ENCODE measurements around the gene PLEKHA7.
"Not testable (repeated sequence)": the region's sequence is repeated elsewhere in the genome, so short reads cannot be mapped to it uniquely, and the experiment has no call there.

PLEKHA7 gene

GRCh38 chr11:17008099-17008498 is 6.1 kb downstream of the PLEKHA7 start:
- in situ Hi-C loops (cut with HindIII; ENCODE audit: low sequenced_read_pairs): no loop called here

DNA sequence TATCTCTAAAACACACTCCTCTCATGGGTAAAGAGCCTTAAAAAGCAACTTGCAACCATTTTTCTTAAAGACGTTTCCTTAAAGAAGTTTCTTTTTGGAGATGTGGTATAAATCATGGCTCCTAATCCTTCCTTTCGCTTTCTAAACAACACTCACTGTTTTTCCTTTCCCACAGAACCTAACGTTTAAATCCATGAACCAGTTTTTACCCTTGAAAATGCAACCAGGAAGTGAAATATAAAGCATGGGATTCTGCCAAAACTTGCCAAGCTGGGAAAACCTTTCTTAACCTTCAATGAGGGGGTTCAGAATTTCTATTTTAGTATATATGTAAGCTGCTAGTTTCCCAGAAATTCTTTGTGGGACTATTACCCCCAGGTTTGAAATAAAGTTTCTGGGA is 8.6 kb downstream of the PLEKHA7 start:
- in situ Hi-C loops (cut with HindIII; ENCODE audit: low sequenced_read_pairs): no loop called here

DNA sequence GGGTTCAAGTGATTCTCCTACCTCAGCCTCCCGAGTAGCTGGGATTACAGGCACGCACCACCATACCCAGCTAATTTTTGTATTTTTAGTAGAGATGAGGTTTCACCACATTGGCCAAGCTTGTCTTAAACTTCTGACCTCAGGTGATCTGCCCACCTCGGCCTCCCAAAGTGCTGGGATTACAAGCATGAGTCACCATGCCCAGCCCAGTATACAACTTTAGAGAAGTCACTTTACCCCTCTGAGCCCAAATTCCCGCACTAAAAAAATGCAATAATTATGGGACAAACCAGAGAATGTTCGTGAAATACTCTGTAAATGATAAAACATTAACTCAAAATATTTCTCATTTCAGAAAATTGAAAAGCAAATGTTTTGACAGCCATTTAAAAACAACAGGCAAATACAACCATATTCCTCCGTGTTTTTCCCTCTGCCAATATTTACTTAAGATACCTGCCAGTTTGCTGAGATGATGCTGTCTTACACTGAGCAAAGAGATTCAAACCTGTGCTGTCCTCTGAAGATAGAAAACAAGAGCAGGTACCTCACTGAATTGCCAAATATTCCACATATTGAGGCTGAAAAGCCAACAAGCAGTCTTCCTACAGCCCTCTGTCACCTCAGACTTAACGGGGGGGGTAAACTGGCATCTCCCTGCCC is 9.6 kb downstream of the PLEKHA7 start:
- in situ Hi-C loops (cut with HindIII; ENCODE audit: low sequenced_read_pairs): no loop called here

GRCh38 chr11:17003426-17003825 is 10.8 kb downstream of the PLEKHA7 start:
- in situ Hi-C loops (cut with HindIII; ENCODE audit: low sequenced_read_pairs): no loop called here

DNA sequence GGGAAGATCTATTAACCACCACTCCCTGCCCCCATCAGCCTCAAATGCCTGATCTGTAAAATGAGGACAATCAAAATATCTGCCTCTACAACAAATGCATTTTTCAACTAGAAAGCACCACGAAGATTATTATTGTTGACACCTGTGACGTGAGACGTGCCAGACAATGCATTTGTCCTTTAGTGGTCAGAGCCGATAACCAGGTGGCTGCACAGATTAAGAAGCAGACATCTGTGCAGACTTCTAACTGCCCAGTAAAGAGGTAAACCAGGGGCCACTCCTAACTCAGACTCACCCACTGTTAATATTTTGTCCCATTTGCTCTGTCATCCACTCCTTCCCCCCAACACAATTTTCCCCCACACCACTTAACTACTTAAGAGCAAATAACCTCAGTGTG is 11.7 kb downstream of the PLEKHA7 start:
- in situ Hi-C loops (cut with HindIII; ENCODE audit: low sequenced_read_pairs): no loop called here

DNA sequence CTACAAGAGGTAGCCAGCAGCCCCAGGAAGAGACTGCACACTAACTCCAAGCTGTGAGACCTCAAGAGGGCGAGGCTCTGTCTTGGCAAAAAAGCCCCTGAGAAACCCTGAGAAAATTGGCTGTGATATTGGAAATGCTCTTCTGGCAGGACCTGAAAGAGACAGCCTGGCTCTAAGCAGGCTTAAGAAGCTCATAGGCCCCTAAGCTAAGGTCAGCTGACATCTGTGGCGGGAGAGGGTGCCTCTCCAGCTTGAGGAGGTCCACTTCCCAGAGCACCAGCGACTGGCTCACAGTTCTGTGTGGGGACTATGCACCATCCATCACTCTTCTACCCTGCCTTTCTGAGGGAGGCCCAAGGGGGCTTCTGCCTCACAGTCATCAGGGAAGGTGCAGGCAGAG is 12.4 kb downstream of the PLEKHA7 start:
- in situ Hi-C loops (cut with HindIII; ENCODE audit: low sequenced_read_pairs): no loop called here

GRCh38 chr11:17000987-17001386 is 13.2 kb downstream of the PLEKHA7 start:
- in situ Hi-C loops (cut with HindIII; ENCODE audit: low sequenced_read_pairs): no loop called here

DNA sequence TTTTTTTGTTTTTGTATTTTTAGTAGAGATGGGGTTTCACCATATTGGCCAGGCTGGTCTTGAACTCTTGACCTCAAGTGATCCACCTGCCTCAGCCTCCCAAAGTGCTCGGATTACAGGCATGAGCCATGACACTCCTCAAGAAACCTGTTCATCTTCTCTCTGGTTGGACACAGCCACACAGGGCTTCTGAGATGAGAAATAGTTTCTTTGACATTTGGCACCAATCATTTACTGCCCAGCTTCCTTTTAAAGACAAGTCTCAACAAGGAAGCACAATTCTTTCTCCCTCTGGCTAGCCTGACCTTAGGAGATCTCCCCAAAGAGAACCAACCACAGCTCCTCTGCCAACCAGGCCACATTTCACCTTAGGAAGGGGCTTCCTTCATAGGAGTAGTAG is 14.0 kb downstream of the PLEKHA7 start:
- in situ Hi-C loops (cut with HindIII; ENCODE audit: low sequenced_read_pairs): not testable (repeated sequence)

DNA sequence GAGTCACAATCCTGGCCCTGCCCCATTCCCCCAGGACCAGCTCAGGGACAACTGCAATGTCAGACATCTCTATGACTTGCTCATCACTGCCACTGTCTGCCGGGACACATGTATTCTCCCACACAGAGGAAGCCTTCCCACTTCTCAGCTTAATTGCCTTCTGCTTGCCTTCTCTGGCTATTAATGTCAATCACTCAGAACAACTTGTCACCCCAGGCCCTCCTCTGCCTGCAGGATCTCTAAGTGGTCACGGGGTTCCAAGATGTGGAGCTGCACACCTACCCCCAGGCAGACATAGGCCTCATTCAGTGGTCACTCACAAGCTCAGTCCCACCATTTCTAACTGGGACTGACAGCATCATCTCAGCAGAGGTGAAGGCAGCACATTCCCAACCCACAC is 15.1 kb downstream of the PLEKHA7 start:
- in situ Hi-C loops (cut with HindIII; ENCODE audit: low sequenced_read_pairs): no loop called here

GRCh38 chr11:16997624-16998023 is 16.6 kb downstream of the PLEKHA7 start:
- in situ Hi-C loops (cut with HindIII; ENCODE audit: low sequenced_read_pairs): no loop called here

GRCh38 chr11:16993495-16993894 is 20.7 kb downstream of the PLEKHA7 start:
- in situ Hi-C loops (cut with HindIII; ENCODE audit: low sequenced_read_pairs): no loop called here

GRCh38 chr11:16992846-16993245 is 21.4 kb downstream of the PLEKHA7 start:
- in situ Hi-C loops (cut with HindIII; ENCODE audit: low sequenced_read_pairs): no loop called here

DNA sequence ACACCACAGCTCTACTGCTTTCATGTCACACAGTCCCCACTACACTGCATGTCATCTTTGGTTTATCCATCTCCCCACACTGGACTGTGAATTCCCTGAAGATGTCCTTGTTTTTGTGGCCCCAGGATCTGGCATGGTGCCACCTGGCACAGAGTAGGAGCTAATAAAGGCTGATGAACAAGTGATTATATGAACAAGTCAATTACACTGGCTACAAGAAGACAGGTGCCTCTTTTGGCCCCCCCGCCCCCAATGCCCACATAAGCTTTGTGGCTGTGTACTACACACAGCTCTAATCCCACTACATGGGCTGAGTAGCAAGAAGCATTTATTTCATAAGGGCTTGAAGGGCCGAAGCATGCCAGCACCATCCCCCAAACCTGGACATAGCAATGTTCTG is 24.7 kb downstream of the PLEKHA7 start:
- in situ Hi-C loops (cut with HindIII; ENCODE audit: low sequenced_read_pairs): no loop called here

- in situ Hi-C loops (cut with HindIII; ENCODE audit: low sequenced_read_pairs): no loop called here
These were observed 27.0 kb downstream of the PLEKHA7 start for GRCh38 chr11:16987205-16987568.

GRCh38 chr11:16986434-16987204 is 27.6 kb downstream of the PLEKHA7 start:
- in situ Hi-C loops (cut with HindIII; ENCODE audit: low sequenced_read_pairs): no loop called here

GRCh38 chr11:16985297-16985696 is 28.9 kb downstream of the PLEKHA7 start:
- in situ Hi-C loops (cut with HindIII; ENCODE audit: low sequenced_read_pairs): no loop called here

DNA sequence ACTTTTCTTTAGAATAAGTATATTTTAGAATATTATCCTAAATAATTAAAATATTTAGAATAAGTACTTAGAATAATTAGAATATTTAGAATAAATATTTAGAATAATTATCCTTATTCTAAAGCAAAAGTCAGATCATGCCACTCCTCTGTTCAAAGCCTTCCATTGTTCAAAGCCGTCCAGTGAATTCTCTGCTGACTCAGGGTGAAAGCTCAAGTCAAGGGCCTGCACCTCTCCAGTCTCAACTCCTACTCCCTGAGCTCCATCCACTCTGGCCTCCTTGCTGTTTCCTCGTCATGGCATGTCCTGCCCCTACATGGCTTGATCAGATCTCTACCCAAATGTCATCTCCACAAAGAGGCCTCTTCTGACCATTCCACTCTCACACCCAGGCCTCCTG is 30.0 kb downstream of the PLEKHA7 start:
- in situ Hi-C loops (cut with HindIII; ENCODE audit: low sequenced_read_pairs): no loop called here

GRCh38 chr11:16982809-16983208 is 31.4 kb downstream of the PLEKHA7 start:
- in situ Hi-C loops (cut with HindIII; ENCODE audit: low sequenced_read_pairs): no loop called here

- in situ Hi-C loops (cut with HindIII; ENCODE audit: low sequenced_read_pairs): no loop called here
These were observed 31.9 kb downstream of the PLEKHA7 start for GRCh38 chr11:16982256-16982671.

DNA sequence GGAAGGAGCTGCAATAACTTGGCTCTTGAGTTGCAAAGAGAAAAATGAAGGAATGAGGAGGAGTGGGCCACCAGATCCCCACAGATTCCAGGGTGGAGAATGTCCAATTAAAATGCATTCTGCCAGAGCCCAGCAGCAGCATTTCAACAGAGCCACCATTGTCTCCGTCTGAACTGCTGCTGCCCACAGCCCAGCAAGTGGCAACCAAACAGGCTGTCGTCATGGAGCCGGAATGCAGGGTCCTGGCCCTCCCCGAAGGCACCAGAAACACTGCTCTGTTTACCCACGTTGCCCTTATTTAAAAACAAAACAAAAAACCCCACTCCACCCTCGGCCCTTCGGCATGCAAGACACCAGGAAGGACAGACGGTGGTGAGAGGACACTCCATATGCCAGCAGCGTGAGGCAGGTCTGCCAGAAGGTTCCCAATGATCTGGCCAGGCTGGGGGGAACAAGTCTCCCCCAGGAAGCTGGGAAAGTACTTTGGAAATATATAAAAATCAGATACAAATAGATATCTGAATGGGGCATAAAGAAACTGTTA is 32.5 kb downstream of the PLEKHA7 start:
- in situ Hi-C loops (cut with HindIII; ENCODE audit: low sequenced_read_pairs): no loop called here

DNA sequence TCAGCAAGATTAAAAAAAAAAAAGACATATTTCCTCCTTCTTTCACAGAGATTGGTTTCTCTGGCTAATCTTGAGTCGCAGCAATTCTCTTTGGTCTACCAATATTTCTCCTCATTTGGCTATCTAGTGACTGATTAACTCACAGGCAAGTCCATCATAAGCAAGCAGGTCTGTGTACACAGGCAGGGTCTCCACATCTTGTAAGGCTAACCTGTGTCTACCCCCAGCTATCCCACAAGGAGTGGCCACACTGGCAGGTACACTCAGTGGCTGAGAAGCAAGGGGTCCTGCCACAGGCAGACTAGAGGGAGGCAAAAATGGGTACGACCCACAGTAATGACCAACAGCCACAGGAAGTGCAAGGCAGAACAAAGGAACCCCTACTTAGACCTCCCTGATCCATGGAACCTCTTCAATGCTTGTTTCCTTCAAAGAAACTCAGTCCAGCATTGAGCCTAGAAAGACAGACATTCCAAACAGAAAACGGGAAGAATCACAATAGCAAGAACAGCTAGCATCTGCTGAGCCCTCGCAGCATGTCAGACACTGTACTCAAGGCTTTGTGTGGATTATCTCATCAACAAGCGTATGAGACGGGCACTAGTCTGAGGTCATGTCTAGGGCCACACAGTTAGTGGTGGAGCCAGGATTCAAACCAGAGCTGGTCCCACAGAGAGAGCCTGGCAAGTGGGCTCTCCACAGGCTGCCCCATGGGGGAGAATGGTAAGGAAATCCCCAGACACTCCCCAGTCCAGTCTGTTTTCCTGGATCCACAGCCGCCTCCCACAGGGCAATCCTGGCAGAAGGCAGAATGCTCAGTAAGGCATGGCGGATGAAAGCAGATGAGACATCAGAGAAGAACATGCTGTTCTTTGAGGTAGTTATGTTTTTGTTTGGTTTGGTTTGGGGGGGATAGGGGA is 34.3 kb downstream of the PLEKHA7 start:
- in situ Hi-C loops (cut with HindIII; ENCODE audit: low sequenced_read_pairs): no loop called here
